Measurements from ENCODE around the gene PKIG.
"Not testable (repeated sequence)": the region's sequence is repeated elsewhere in the genome, so short reads cannot be mapped to it uniquely, and the experiment has no call there.

The PKIG gene

DNA sequence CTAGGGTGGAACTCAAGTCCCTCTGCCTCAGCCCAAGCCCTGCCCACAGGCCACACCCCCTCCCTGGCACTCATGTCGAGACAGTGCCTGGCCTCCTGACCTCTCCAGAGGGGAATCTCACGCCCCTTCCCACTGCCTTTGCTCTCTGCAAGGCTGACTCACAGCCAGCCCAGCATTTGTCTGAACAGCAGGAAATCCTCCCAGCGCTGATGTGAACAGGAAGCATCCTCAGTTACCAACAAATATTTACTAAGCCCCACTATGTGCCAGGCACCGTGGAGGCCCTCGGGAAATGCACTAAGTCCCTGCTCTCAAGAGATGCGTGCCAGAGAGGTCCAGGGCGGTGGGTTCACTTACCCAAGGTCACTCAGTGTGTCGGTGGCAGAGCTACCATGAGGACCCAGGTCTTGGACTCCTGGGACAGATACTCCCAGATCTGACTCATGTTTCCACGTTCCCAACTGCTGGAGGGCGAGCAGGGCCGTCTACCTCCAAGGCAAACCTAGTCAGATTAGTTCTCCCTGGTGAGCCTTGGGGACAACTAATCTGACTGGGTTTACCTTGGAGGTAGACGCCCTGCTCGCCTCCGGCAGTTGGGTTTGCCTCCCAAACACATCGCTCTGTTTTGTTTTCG lies 61.3 kb downstream of the PKIG start:
- DNase-seq = no peak

DNA sequence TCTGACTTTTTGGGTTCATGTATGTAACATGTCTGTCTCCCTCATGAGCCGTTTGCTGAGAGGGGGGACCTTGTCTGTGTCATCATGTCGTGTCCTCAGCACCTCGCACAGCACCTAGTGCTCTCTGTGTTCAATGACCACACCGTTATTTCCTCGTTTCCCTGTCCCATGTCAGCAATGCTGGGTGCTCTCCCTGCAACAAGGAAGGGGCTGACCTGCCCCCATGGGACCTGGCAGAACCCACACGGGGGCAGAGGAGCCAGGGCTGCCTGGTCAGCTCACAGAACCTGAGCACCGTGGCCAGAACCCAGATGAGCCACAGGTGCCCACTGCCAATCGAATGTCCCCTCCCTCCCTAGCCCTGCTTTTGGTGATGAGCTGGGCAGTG lies 61.8 kb downstream of the PKIG start:
- DNase-seq = no peak

DNA sequence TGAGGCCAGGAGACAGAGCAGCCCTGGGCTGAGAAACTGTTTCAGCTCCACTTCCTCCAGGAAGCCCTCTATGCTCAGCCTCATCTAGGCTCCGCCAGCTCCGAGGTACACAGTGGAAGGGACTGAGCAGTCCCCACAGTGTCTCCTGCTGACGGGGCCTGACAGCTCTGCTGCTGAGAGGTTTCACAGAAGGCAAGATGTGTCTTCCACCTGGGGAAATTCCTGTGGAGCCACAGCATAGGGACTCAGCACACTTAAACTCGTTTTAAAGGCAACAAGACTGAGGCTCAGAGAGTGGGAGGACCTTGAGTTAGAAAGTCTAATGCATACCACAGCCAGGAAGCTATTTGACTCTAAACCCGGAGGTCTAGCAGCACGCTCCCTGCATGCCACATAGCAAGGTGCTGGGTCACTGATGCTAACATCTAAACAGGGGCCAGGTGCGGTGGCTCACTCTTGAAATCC lies 62.3 kb downstream of the PKIG start:
- DNase-seq = no peak

DNA sequence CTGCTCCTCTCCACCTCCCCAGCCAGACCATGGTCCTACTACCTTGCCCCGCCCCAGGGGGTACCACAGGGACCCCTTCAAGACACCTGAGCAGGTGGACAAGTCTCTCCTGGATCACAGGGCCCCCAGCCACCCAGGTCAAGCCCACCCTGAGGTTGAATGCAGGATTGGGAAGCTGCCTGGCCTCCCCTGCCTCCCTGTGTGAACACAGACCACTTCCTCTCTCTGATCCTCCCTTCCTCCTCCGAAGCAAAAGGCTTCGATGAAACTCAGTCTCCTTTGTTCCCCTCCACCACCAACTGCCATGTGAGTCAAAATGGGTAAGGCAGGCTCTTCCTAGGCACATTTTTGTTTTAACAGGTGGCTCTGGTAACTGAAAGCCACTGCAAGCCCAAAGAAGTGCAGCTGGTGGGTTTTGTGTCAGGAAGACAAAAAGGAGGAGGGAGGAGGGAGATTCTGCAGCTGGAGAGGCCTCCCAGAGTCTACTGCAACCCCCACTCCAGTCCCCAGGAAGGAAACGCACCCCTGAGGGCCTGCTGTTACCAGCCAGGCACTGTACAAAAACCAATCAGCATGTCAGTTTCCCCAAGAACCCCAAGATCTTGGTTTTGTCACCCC lies 63.8 kb downstream of the PKIG start:
- DNase-seq = no peak

DNA sequence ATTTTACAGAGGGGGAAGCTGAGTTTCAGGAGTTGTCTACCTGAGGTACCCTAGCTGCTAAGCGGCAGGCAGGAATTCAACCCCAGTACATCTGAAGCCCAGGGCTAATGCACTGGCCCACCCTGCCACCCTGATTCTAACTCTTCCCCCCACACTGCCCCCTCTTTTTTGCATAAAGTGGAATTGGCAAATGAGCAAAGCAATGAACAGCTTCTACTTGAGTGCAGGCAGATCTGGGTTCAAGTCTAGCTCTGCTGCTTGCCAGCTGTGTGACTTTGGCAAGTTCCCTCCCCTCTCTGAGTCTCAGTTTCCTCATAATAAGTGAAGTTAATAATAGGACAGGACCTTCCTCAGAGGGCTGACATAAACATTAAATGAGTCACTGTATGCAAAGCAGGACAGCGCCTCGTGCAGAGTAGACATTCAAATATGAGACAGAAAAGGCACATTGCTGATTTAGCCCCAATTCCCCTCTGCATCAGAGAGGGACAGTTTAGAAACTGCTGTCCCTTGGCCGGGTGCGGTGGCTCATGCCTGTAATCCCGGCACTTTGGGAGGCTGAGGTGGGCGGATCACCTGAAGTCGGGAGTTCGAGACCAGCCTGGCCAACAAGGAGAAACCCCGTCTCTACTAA lies 64.4 kb downstream of the PKIG start:
- DNase-seq = no peak

DNA sequence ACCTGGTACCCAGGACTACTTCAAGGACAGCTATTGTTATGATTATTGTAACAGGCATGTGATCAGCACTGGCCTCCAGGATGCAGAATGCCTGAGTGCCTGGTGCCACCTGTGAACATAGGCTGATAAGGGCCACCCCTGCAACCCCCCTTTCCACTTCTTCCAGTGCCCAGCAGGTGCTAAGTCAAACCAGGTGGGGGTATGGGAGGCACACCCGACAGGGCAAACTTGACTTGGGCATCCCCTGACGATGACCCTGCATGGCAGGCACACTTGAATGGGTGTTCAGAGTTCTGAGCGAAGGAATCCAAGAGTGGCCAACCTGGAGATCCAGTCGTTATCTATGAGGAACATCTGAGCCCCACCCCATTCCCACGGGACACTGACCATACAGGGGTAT lies 65.7 kb downstream of the PKIG start:
- DNase-seq = no peak

DNA sequence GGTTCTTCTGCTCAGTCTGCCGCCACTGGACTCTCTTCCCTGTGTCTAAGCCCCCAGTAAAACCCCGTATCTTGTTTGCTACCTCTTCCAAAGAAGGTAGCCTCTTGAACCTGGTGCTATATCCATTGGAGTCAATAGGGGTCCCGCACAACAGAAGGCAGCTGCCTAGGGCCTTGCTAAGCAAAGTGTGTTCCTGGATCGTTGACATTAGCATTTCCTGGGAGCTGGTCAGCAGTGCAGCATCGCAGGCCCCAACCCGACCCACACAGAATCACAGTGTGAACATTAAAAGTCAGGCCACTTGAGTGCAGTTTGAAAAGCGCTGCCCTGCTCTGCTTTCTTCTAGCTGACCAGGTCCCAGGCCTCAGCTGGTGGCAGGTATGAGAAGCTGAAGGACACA lies 66.2 kb downstream of the PKIG start:
- no peak for DNase-seq

DNA sequence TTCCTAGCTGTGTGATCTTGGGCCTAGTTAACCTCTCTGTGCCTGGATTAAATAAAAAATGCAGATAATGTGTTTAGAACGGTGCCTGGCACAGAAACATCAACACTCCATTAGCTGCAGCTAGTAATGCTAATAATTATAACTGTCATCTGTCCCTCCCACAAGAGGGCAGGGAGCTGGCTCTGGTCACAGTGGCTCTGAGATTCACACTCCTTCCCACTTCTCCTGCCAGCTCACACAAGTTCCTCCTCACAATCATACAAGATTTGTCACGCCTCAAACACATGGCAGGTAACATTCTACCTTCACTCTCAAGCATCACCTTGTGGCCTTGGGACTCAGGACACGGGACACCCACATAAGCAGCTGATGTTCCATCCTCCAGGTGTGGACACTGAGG lies 66.7 kb downstream of the PKIG start:
- no peak for DNase-seq

DNA sequence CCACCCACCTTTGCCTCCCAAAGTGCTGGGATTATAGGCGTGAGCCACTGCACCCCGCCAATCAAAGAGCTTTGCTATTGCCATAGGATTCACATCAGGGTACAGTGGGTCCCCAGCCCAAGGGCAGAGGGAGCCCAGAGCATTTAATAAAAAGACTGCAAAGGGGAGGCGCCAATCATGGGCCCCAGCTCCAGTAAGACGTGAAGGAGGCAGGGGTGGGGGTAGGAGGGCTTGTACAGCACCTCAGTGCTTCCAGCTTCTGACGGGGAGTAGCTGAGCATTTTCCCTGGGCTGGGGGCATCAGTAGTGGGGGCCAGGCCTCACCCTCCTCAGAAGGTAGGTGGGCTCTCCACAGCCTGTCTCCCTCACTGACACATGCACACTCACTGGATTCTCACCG lies 67.6 kb downstream of the PKIG start:
- DNase-seq = no peak

DNA sequence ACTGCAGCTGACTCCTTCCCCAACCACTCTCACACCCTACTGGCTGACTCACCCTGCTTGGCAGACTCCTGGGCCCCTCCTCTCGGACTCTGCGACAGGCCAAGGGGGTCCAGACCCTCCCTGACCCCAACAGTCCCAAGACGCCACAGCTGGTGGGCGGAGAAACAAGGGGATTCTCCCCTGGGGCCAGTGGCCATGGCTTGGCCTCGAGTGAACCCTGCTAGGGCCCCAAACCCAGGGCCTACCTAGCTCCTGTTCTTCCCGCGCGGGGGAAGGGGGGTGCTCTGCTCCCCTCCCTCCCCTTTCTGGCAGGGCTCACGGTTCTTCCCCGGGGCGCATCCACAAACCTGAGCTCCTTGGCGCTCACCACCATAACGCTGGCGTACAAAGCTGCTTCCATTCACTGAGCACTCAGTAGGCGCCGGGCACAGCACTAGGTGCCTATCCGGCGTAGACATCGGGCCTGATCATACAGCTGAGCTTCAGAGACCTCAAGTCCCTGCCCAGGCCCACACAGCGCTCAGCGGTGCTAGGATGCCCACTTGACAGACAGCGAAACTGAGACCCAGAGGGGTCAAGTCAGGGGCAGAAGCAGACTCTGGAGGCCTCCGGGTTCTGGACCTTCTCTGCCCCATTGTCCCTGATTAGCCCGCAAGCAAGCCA lies 68.5 kb downstream of the PKIG start:
- DNase-seq = no peak

DNA sequence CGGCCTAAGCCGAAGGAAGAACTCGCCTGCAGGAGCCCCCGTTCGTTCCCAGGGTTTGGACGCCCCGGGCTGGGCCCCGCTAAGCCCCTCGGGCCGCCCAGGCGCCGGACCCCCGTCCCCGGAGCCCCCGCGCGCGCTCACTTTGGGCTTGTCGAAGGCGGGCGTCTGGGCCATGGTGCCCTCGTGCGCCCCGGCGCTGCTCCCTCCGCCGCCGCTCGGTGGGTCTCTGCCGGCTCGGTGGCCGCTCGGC lies 69.0 kb downstream of the PKIG start:
- no peak for DNase-seq

DNA sequence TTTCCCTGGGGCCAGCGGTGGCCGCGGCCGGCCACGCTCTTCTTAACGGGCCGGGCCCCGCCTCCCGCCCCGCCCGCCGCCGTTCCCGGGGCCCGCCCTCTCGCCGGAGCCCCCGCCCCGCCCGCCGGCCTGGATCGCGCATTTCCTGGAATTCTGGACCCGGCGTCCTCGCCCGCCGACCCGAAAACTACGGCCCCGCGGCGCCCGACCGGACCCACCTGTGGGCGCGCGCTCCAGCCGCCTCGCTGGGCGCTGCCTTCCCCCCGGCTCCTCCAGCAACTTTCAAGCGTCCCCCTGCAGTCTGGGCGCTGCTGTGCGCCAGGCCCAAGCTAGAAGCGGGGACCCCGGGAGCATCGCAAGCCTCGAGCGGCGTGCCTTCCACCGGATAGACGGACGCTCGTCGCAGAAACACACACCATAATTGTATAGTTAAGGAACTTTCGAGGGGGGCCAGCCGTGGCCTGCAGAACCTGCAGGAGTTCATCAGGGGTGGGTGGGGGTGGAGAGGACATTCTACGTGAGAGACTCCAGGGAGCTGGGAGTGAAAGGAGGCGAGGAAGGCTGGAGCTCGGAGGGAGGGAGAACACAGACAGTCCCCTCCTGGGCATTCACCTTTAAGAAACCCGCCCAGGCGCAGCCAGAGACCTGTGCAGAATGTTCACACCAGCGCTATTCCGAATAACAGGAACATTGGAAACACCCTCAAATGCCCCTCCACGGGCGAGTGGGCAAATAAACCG lies 69.5 kb downstream of the PKIG start, which contains the start of gene ADA:
TSS of gene ADA (minus strand) at position 16 of the 740 bp plus-strand sequence. CDS start 92 bp downstream, outside the sequence.
- no peak for DNase-seq

DNA sequence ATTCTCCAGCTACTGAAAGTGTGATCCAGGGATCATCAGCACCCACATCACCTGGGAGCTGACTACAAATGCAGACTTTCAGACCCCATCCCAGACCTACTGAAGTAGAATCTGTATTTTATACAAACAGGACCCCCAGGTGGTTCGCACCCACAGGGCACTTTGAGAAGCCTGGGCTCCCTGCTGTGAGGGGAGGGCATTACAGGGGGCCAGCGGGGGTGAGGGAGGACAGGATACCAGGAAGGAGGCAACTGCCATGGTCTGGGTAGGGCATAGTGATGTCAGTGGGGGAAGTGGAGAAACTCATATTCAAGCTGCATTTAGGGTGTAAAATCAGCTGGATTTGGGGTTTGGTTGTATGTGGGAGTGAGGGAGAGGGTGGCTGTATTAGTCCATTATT lies 71.2 kb downstream of the PKIG start:
- no peak for DNase-seq

DNA sequence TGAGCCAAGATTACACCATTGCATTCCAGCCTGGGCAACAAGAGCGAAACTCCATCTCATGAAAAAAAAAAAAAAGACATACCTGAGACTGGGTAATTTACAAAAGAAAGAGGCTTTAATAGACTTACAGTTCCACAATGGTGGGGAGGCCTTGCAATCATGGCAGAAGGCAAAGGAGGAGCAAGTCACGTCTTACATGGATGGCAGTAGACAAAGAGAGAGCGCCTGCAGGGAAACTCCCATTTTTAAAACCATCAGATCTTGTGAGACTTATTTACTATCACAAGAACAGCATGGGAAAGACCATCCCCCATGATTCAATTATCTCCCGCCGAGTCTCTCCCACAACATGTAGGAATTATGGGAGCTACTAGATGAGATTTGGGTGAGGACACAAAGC lies 71.8 kb downstream of the PKIG start:
- DNase-seq = not testable (repeated sequence)

DNA sequence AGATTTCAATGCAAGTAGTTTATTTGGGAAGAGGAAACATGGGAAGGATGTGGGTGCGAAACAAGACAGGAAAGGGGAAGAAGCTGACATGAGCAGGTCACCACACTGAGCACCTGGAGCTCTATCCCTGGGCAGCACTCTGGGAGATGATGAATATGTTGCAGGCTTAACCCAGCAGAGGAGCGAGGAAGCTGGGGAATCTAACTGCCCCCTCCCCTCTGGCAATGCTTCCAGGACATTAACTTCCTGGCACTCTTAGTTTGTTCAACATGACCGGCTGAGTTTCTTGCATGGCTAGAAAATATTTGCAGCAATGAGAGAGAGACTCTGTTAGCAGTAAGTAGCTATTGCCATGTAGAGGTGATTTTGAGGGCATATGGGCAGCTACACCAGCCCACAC lies 74.1 kb downstream of the PKIG start:
- no peak for DNase-seq

DNA sequence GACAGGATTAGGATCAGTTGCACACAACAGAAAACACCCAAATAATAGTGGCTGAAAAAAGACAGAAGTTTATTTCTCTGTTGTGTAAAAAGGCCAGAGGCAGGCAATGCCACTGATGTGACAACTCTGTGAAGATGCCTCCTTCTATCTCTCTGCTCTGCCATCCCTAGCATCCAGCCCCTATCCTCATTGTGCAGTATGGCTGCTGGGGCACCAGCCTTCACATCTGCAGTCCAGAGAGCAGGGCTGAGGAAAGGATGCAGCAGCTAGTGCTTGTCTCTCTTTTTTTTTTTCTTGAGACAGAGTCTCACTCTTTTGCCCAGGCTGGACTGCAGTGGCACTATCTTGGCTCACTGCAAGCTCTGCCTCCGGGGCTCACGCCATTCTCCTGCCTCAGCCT lies 75.5 kb downstream of the PKIG start:
- no peak for DNase-seq

DNA sequence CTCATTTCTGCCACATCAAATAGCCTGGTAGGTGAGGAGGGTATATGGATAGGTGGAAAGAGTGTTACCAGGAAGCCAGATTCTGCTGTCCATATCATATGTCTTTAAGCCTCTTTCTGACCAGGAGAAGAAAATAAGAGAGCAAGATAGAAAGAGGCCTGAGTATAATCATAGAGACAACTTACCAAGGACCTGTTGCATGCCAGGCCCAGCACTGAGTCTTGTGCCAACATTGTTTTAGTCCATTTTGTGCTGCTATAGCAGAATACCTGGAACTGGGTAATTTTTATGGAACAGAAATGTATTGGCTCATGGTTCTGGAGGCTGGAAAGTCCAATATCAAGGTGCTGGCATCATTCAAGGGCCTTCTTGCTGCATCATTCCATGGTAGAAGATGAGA lies 76.4 kb downstream of the PKIG start:
- DNase-seq = no peak

DNA sequence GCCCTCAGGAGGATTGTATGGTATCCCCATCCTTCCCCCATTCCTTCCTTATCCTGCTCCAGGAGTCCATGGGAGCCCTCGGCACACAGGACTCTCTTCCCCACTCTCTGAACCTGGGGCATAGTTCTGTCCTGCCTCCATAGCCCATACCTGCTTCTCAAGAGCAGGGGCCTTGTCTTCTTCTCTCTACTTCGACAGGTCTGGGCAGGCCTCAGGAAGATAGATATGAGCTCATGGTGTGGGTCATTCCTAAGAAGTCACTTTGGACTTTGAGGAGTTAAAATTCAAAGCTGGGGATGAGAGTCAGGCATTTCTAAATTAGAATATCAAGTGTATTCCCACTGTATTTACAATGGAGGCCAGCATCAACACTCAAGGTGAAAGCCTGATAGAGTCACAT lies 77.6 kb downstream of the PKIG start:
- no peak for DNase-seq

DNA sequence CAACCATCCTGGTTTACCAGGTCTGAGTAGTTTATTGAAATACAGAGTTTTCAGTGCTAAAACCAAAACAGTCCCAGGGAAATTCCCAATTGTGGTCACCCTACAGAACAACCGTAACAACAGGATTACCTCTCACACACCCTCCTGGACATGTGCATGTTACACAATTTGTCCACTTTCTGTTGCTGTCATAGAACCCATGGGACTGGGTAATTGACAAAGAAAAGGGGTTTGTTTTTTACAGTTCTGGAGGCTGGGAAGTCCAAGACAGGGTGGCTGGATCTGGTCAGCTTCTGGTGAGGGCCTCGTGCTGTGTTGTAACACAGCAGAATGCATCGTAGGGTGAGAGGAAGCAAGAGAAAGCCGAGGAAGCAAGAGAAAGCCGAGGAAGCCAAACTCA lies 78.2 kb downstream of the PKIG start:
- no peak for DNase-seq

DNA sequence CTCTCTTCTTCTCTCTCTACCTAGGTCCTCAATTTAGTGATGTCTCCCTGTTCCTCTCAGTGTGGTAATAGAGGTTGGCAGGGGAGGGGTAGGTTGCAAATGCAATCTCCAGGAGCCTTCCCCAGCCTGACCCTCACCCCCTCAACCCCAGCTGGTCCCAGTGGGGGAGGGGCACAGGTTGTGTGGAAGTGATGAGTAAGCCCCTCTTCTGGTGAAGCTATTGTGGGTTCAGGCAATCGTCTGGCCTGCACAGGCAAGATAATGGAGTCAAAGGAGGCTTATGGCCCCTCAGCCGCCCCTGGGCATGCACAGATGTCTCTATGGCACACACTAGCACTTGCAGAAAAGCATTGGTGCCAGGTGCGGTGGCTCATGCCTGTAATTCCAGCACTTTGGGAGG lies 79.9 kb downstream of the PKIG start:
- DNase-seq = no peak

DNA sequence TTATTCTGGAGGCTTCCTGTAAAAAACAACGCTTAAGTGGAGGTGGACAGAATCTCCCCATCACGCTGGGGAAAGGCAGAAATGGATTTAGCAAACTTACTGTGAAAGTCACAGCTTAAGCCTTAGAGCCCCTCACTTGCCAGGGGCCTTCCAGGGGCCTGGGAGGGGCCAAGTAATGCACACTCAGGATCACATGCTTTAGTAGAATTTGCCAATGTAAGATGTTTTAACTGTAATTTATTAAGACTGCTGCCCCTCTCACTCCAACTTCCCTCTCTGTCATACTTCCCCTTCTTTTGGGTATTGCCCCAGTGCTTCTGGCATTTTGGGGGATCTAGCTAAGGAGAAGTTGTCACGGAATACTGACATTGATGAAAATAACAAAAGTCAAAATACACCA lies 81.8 kb downstream of the PKIG start:
- DNase-seq = no peak

DNA sequence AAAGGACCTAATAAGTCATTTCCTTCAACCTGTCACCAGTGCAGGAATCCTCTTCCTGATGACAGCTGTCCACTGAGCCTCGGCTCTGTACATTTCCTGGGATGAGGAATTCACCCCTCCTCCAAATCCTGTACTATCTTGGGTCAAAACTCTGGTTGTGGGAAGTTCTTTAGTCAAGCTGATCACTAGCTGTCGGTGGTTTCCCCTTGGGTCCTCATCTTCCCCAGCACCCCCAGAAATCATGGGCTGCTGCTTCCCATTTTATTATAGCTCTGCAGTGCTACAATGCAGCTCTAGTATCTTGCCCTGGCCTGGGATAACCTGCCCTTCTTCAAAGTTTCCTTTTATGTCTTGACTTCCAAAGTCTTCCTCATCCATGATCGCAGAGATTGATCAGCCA lies 83.7 kb downstream of the PKIG start:
- DNase-seq = no peak
